CD4-positive, alpha-beta T cell treated with Interleukin-4 for 1 hour (primary cell): Measurements from ENCODE around the gene RBMS1.
"Not testable (repeated sequence)": the region's sequence is repeated elsewhere in the genome, so short reads cannot be mapped to it uniquely, and the experiment has no call there.

ENCODE experiments used
- DNase-seq, 2 donors: peaks; one replicate each; pipeline ENCODE4 v3.0.0-alpha.2; 2020 to 2022

RBMS1 gene

DNA sequence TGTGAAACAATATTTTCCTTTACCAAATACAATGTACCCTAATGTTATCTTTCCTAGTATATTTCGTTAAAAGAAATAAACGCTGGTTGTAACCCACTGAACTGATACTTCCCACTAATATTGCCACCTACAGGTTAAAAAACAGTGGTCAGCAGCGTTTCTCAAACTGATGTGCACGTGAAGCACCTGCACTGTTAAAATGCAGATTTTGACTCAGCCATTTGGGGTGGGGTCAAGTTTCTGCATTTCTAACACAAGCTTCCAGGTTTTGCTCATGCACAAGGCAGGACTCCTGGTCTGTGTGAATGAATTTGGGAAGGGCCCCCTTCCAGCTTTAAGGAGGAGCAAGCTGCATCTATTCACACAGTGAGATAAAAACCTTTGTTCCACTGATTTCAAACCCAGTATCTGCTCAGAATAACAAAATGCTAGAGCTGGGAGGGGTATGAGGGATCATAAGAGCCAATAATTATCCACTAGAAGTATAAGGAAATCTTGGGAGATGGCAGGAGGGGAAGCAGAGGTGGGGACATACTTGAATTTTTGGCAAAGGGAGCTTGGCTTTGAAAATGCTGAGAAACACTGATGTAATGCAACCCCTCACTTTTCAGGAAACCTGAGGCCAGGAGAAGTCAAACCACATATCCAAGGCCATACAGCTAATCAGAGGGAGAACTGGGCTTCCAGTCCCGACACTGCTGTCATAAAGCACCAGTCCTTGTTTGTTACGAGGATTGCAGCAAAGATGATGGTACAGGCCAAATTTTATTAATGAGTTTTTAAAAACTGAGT lies 116.2 kb downstream of the RBMS1 start:
- no peak for DNase-seq

GRCh38 chr2:160376576-160376975 lies 117.0 kb downstream of the RBMS1 start:
- DNase-seq: no peak

- DNase-seq: no peak
Observed at GRCh38 chr2:160375802-160376469, 117.7 kb downstream of the RBMS1 start.

DNA sequence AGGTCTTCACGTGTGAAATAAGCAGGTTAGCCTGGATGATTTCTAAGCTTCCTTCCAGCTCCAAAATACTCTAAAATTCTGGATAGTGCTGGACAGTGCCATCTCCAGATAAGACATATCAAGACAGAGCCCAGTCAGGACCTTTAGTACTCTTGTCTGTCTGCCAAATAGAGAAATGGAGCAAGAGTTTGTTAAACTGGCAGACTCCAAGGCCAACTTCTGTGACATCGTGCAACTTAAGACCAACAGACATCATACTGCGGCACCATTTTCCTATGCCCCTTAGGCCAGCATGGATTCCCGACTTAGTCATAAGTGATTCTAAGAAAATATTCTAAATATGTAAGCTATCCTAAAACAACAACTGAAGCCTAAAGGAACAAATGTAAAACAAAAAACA lies 118.6 kb downstream of the RBMS1 start:
- no peak for DNase-seq

GRCh38 chr2:160373666-160374065 lies 119.9 kb downstream of the RBMS1 start:
- DNase-seq: no peak

GRCh38 chr2:160373263-160373662 lies 120.3 kb downstream of the RBMS1 start:
- DNase-seq: no peak

GRCh38 chr2:160372585-160372984 lies 121.0 kb downstream of the RBMS1 start:
- no peak for DNase-seq

GRCh38 chr2:160372010-160372356 lies 121.6 kb downstream of the RBMS1 start:
- DNase-seq: no peak

DNA sequence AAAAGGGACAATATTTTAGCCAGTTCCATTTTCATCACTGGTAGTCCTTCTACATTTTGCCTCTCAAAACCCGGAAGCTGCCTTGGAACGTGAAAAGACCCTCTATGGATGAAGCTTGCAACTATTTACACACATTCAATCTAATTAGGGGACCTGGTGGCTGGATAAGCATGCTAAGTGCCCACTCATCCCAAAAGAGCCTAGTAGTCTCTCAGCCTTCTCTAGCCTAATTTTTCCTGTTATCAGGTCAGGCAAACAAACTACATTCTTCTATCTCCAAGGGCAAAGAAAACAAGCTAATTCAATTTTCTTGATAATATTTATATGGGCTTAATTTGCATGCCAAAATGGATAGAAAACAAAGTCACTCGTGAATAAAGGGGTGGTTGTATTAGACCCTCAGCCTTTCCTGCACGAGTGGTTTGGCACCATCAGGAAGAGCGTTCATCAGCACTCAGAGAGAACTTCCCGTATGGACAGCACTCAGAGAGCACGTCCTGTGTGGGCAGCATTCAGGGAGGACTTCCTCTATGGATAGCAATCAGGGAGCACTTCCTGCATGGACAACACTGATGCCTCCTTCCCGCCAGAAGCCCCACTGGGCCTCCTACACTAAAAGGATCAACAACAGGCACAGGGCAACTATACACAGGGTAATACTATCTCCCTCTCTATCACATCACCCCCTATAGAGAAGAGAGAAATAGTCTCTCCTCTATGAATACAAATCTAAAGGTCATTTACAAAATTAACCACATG lies 122.2 kb downstream of the RBMS1 start:
- no peak for DNase-seq

- no peak for DNase-seq
Observed at GRCh38 chr2:160368988-160369930, 124.3 kb downstream of the RBMS1 start.

GRCh38 chr2:160367887-160368286 lies 125.7 kb downstream of the RBMS1 start:
- DNase-seq: peak in 1 of 2 donors; percentile 23

DNA sequence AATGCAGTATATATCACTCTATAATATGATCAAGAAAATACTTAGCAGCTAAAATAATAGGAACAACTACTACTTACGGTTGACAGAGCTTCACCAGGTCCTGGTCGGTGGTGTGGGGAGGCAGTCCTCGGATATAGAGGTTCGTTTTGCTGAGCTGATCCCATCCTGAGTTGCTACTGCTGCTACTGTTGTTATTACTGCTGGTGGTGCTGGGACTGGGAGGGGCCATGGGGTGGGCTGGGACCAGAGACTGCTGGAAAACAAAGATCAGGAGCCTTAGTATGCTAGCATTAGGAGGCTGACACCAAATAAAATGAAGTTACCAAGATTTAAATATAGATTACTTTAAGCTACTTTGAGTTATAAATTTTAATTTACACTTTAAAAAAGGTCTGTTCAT lies 126.5 kb downstream of the RBMS1 start:
- DNase-seq: not testable (repeated sequence)

DNA sequence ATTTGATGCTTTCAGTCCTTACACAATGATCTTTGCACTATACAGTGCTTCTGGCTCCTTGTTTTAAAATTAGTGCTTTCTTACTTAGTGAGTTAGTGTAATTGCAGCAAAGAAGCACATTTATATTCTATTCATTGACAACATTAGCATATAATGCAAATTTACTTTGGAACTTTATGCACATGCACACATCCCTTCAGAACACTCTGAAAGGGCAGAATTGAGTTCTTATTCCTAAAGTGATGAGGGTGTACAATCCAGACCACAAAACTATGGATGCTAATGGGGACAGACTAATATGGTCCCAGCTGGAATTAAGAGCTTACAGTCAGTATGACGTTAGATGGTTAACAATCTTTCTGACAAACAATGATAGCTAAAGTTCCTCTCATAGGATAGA lies 127.1 kb downstream of the RBMS1 start:
- no peak for DNase-seq

DNA sequence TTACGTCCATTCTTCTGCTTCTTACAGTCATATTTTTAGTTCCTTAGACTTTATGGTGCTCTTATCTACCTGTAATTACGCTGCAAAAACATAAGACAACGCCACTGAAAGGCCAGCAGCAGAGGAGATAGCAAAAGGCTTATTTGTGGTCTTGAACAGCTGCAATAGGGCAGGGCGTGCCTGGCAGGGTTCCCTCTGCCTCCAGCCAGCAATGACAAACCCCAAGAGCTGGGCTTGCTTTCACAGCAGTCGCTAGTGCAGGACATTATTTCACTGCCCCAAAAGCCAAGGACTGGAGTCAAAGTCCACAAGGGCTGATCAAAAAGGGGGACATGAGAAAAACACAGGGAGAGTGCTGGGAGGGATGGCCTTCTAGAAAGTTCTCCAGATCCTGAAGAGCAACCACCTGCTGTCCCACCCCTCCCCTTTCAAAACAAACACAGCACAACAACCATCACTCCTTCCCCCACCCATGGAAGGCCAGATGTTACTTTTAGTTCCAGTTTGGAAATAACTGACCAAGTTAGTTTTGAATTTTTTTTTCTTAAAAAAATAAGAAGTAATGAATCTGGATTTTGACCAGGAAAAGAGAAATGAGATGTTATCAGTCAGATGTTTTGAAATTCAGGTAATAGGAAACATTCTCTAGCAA lies 127.8 kb downstream of the RBMS1 start:
- no peak for DNase-seq

DNA sequence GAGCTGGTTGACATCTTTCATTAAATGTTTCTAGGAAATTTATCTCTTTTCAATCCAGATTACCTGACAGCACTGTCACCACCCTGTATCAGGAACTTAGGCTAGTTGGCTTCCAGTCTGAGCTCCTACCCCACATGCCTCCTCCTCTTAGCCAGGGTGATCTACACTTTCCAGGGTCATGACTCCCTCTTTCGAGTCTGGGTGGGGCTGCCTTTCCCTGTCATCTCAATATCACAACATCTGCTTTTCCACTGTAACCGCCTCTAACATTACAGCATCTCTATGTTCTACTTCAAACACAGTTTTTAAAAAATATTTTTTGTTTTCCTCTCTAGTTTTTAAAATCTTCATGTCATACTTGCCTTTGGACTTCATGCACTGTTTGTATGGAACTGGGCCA lies 129.2 kb downstream of the RBMS1 start:
- no peak for DNase-seq

DNA sequence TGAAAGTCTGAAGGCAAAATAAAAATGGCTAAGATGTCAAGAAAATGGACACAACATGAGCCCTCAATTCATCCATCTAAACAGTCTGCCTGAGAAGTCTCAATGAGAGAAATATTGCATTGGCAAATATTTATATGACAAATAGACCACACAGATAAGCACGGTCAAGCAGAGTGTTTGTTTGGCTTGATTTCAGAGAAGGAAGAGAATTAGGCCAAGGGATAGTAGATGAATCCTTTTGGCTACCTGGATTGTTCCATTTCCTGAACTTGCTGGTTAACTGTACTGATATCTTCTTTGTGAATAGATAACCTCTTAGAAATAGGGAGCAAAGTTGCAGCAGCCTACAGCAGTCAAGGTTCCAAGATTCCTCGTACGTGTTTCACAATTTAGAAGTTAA lies 129.6 kb downstream of the RBMS1 start:
- DNase-seq: no peak

- DNase-seq: no peak
Observed at GRCh38 chr2:160363055-160363454, 130.6 kb downstream of the RBMS1 start.

DNA sequence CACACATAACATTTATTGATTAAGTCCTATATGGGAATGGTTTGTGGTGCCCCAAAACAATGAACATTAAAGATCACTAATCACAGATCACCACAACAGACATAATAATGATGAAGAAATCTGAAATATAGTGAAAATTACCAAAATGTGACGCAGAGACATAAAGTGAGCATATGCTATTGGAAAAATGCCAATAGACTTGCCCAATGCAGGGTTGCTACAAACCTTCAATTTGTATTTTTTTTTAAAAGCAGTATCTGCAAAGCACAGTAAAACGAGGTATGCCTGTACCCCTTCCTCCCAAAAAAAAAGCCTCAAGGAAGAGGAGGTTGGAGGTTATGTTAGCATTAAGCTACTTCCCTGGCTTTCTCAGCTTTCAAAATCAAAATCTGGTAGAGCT lies 131.1 kb downstream of the RBMS1 start:
- DNase-seq: no peak

DNA sequence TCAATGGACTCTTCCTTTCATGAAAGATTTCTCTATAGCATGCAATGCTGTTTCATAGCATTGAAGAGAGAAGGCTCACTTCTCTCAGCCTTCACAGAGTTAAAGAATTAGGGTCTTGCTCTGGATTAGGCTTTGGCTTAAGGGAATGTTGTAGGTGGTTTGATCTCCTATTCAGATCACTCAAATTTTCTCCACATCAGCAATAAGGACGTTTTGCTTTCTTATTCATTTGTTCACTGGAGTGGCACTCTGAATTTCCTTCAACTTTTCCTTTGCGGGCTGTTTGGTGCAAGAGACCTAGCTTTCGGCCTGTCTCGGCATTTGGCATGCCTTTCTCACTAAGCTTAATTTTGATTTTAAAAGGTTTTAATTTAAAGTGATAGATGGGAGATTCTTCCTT lies 131.6 kb downstream of the RBMS1 start:
- DNase-seq: no peak

DNA sequence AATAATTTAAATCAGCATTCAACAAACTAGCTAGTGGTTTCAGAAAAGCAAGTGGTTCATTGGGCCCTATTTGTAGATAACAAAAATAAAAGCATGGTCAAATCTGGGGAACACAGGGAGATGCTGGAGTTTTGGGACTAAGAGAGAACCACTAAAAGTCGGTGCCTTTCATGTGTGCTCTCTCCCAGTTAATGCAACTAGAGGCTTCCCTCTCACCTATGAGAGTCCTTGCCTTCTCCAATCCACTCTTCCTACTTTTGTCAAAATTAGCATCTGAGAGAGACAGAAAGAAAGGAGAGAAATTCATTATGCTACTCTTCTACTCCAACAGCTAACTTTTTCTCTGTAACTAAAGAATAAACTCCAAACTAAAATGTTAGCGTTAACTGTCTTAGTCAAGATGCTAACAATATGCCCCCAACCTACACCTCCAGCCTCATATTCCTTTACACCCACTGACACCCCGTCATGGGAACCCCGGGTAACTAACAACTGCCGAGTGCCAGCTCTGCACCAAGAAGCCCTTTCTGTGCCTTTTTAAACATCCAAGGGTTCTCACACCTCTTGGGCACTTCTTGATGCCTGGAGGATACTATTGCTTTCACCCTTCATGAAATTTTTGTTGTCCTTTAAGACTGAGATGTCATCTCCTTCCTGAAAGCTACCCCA lies 133.4 kb downstream of the RBMS1 start:
- DNase-seq: no peak

GRCh38 chr2:160358046-160358445 lies 135.6 kb downstream of the RBMS1 start:
- no peak for DNase-seq

- no peak for DNase-seq
Observed at GRCh38 chr2:160356485-160356884, 137.1 kb downstream of the RBMS1 start.
